GM21576 (cell line): ENCODE measurements around the gene WFIKKN2.
"Not testable (repeated sequence)": the region's sequence is repeated elsewhere in the genome, so short reads cannot be mapped to it uniquely, and the experiment has no call there.

Experiments
- ATAC-seq: cut with Tn5 transposase; IDR thresholded peaks from one replicate; pipeline ENCODE4 v1.9.1; 2021; ENCODE audit warnings: mild to moderate bottlenecking, moderate library complexity; ENCODE audit not compliant: unreplicated experiment

The WFIKKN2 gene

DNA sequence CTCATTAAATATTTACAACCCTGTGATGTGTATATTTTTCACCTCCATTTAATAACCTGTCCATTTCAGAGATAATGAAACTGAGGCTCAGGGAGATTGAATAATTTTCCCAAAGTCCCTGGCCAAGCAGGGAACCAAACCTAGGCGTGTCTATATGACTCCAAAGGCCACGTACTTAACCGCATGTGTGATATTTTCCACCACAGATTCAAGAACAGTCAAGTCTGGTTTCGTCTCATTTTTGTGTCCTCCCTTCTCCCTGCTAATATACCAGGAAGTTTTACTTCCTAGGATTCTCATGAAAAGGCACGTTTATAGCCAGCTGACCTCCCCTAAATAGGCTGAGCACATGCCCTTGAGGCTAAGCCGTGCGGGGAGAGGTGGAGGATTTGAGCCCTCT is 15.3 kb downstream of the WFIKKN2 start:
- no peak for ATAC-seq

DNA sequence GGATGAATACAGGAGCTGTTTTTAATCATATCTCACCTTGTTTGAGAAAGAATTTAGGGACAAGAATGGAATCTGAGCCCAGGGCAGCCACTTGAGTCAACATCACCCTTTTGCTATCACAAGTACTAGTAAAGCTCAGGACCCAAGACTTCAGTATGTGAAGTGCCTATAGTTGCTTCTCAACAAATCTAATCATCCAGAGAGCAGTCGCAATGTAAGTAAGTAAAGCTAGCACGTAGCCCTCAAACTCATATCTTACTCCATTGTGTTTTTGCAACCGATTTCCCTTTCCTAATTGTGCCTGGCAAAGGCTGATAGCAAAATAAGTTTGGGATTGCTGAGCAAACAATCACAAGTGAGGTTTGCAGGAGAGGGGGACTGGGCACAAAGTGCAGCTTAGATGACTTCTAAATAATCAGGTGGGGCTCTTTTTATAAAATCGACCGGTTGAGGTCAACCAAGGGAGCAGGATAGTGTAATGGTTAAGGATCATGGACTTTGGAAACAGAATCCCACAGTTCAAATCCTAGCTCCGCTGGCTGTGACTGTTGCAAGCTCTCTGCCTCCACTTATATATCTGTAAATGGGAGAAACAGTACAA is 17.7 kb downstream of the WFIKKN2 start:
- no peak for ATAC-seq

DNA sequence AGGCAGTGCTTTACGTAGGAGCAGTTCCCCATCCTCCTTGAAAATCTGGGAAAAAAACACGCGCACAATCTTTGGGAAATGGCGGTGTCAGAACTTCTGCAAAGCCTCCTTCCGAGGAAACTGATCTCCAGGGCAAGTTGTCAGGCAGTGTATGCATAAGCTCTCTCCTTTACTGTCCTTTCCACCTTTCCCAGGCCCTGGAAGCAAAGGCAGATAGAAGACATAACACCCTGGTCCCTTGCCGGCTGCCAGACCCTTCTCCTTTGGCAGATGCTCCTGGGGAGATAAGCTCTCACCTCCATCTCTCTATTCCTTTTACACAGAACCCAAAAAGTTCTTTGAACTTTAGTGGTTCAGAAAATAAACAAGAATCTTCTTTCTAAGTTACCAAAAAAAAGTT is 18.4 kb downstream of the WFIKKN2 start:
- no peak for ATAC-seq

DNA sequence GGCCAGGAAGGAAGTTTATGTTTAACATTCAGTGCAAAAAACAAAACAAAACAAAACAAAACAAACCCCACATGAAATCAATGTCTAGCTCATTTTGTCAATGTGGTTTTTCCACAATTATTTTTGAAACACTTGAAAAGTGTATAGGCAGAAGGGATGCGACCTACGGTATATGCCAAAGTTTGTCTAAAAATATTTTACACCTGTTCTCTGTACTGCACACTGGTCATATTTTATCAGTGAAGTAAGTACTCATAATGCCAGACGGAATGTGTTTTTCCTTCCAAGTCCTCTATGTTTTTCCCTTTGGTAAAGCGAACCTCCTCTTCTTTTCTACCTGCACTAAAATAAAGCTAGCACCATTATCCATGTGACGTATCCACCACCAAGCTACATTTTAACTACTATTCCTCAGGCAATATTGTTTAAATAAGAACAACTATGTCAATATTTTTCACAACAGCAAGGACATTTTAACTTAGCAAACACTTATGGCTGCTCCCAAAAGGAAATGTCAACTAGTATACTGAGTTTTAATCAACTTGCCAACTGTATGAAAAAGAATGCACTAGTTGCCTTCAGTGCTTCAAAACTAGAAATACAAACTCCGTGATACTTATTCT is 20.4 kb downstream of the WFIKKN2 start:
- no peak for ATAC-seq

DNA sequence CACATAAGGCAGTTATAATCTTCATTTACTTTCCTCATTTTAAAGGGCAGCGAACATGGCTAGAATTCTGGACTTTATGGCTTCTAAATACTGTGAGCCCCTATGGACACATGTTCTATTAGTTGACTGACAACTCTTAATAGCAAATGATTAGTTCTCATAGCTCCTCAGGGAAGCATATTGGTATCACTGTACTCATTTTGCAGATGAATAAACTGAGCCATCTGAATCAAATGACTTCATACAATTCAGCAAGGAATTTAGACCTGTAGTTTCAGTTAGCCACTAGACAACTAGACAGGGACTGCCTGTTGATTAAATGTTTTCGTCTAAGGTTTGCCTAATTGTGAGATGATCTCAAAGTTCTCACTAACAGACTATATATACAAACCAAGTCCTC is 21.0 kb downstream of the WFIKKN2 start:
- ATAC-seq: no peak

DNA sequence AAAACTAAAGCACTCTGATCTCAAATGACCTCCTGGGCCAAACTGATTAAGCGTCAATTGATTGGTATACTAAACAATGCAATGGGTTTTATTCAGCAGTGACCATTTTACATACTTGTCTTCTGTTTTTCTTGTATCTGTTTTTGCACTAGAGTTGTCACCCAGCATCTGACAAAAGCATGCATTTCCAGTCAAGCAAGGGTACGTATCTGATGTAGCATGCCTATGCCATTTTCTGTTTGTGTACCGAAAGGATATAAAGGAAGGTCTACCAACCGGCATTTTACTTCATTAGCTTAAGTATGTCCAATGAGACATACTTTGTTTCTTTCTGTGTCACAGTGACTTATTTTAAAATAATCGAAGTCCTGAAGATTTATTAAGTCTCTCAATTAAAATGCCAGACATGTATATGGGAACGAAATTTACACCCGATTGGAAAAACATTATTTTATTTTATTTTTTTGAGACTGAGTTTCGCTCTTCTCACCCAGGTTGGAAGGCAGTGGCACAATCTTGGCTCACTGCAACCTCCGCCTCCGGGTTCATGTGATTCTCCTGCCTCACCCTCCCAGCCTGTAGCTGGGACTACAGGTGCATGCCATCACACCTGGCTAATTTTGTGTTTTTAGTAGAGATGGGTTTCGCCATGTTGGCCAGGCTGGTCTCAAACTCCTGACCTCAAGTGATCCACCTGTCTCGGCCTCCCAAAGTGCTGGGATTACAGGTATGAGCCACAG is 23.3 kb downstream of the WFIKKN2 start:
- no peak for ATAC-seq

DNA sequence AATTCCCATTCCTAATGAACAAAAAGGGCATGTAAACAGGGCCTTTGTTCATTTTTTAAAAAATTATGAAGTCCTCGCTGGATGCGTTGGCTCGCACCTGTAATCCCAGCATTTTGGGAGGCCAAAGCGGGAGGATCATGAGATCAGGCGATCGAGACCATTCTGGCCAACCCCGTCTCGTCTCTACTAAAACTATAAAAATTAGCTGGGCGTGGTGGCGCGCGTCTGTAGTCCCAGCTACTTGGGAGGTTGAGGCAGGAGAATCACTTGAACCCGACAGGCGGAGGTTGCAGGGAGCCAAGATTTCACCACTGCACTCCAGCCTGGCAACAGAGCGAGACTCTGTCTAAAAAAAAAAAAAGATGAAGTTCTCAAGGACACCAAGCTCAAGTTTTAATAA is 24.3 kb downstream of the WFIKKN2 start:
- ATAC-seq: not testable (repeated sequence)

DNA sequence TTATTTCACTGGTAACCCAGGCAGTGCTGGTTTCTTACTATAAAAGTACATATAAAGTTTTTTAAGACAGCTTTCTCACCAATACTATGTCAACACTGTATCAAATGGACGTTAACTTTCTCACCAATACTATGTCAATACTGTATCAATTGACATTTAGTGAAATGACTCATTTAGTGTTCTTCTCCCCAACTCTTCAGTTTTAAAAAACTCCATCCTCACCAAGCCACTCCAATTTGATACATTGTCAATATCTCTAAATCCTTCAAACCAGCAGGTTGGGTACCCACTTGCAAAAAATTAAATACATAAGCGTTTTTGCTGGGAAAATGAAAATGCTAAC is 25.9 kb downstream of the WFIKKN2 start:
- ATAC-seq: no peak

DNA sequence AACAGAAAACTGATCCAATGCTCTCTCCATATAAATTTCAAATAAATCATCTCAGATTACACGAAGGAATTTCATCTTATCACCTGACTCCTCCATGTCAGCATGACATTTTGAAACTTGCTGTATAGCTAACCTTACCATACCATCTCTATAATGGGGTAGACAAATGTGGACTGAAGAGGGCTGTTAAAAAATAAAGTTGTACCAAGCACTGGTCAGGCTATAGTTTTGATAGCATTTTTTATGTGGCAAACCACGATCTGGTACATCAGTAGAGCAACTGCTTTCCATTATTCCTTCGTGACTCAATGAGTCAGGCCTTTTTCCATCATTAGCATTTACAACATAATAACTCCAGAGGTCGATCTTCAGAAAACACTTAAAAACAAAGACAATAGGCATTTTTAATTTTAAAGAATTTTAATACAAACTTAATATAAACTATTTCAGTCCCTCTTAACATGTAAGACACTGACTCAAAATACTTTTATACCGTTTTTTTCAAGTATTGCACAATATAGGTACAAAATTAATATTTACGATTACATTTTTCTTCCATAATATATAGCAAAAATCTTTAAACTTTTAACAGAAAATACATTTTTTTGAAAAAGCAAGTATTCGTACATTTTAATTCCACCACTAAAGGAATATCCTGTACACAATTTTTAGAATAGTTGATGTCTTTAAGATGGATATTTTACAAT is 26.6 kb downstream of the WFIKKN2 start:
- ATAC-seq: no peak

DNA sequence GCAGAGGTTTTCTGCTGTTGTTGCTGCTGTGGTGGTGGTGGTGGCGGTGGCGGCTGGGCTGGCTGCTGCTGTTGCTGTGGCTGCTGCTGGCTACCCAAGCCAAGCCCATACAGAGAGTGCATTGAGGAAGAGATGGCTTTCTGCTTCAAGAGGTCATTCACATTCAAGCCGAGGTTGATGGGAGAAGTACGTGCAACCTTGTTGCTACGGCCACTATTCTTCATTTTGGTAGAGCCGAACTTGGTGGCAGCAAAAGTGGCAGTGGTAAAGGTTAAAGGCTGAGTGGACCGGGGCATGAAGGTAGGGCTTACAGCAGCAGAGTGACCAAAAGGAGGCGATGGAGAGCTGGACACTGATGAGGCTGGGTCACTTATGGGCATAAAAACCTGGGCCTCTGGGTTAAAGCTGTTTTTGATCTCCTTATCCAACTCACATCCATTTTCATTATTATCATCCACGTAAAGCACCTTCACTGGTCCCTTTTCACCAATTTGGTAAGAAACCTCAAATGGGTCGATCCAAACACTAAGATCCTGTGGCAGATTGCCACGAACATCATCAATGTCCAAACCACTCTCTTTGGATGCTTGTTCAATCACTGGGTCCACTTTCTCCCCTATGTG is 27.9 kb downstream of the WFIKKN2 start:
- no peak for ATAC-seq

DNA sequence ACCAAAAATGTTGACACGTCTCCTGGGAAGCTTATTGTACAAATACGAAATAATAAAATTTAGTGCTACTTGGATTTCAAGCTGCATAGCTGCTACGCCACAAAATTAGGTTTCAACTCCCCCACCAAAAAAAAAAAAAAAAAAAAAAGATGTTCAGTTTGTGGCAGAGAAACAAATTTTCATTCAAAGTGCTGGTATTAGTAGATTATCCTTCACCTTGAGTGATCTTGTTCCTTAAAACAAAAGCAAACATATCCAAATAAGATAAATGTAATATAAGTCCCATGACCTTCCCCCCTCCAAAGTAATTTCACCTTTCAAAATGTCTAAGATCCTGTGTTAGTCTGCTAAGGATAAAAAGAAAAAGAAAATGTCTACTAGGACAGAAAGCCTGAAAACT is 28.5 kb downstream of the WFIKKN2 start:
- ATAC-seq: no peak

DNA sequence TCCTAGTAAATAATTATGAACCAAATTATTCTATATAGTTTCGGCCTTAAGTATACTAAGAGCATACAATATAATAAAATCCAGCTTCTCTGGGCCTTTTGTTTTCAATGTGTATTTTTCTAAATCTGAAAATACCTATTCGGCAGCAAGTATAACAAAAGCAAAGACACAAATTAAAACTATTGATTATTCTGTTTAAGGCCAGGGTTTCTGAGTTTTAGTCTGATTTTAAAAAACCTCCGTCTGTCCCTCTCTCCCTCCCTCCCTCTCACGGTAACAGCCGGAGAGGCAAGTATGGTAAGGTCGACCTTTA is 29.3 kb downstream of the WFIKKN2 start:
- no peak for ATAC-seq

DNA sequence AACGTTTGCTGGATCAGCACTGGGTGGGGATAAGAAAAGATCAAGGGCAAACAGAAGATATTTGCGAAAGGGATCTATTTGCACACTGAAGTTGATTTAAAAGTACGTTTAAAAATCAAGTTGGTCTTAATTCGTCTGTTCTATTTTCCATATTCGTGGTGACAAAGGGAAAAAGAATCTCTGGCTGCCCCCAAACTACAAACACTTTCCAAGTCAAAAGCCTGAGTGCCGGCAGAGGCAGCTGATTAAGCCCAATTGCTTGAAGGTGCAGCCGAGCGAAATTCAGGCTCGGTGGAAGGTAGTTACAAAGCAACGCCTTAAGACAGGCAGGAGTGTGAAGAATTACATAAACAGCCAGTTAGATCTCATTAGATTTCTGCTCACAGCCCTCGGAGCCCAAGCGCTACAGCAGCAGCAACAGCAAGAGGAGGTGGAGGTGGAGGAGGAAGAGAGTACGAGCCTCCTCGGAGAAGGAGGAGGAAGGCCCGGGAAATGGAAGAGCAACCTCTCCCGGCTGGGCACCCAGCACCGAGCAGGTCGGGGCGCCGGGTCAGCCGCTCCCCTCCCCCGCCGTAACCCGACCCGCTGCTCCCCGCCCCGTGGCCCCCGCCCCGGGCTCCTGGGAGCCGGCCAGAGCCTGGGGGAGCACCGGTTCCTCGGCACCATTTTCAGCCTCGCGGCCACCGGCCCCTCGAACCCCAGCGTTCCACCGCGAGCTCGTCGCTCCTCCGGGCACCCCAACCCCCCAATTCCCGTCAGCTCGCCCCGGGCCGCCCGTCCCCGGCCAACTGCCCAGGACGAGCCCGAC is 29.9 kb downstream of the WFIKKN2 start:
- ATAC-seq: peak; percentile 6

DNA sequence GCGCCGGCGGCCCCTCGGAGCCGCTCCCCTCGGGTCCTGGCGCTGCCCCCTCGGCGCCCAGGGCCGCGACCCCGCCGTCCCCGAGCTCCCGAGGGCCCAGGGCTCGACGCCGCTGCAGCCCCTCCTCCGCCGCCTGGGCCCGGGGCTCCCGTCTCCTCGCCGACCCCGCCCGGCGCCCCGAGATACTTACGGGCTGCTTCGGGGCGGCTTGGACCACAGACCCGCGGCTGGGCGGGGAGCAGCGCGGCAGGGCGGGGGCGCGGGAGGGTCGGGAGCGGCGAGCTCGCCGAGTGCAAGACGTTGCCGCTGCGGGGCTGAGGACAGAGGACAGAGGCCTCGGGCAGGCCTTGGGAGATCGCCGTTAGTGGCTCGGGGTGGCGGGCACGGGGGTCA is 30.5 kb downstream of the WFIKKN2 start:
- ATAC-seq: peak; percentile 1

DNA sequence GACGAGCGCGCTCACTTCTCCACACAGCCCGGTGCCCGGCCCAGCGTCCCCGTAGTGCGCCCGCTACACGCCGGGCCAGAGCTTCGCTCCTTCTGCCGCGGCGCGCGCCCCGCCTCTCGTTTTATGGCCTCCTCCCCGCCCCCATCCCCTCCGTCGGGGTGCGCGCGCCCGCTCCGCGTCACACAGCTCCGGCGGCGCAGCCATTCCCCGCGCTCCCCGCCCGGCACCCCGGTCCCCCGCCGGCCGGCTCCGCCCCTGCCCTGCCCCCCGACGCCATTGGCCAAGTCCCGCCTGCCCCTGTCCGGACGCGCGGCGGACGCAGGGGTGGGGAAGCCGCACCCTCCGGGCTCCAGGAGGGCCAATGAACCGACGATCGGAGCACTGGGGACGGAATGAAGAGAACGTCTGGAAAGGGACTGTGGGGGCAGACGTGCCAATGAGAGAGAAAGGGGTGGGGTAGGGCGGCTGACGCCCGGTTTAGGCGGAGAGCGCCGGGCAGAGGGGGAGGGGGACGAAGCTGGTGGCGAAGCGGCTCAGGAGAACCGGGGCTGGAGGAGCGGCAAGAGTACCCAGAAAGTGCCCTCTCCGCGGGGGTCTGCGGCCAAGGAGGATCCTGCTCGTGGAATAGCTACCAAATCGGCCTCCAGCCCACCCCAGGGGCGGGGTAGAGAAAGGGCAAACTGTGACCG is 31.0 kb downstream of the WFIKKN2 start, which contains the start of gene TOB1:
Gene TOB1, minus strand, starts transcription at position 94 of the 689 bp plus-strand sequence. CDS start 2,337 bp downstream, outside the sequence.
- ATAC-seq: peak; percentile 67

DNA sequence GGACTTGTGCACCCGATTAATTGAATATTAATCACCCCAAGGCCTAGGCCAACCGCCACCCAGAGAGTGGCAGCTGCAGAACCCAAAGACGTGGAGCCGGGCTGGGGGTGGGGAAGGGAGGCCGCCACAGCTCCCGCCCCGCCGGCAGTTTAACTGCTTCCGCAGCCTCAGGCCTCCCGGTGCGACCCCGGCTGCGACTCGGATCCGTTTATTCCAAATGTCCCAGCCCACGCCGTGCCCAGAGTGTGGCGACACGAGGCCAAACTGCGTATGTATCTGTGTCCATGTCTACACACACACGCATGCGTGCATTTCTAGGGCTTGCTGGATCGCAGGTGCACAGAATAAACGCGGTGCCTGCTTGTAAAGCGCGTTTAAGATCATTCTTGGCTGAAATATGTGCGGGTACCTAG is 31.6 kb downstream of the WFIKKN2 start:
- ATAC-seq: no peak

DNA sequence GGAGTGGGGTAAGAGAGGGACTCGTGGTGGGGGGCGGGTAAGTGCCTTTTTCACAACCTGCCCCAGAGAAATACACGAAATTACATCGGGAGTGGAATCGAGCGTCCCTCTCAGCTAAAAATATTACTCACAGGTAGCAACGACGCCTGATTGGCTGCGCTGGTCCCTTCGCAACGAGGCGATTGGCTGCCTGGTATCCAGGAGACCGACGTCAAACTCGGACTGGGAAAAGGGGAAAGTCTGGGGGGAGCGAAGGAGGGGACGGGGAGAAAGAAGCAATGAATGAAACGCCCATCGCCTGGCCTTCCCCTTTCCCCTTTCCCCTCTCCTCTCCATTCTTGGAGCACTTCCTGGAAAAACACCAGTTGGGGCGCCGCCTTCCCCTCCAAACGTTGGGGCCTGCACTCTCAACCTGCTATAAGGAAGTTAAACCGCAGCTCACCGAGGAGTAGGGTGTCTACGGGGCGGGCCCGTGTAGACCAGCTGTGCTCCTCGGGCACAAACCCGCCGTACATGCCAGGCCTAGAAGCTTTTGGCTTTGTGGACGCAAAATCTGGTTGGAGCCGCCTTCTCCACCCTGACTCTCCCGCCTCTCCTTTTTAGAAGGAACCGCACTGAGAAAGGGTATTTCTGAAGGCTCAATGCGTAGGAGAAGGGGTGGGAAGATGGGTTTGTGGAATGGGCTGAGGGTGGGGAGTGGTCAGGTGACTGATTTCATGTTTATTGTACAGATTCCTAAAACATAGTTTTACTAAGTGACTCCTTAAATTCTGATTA is 32.2 kb downstream of the WFIKKN2 start:
- peak; percentile 27 for ATAC-seq

DNA sequence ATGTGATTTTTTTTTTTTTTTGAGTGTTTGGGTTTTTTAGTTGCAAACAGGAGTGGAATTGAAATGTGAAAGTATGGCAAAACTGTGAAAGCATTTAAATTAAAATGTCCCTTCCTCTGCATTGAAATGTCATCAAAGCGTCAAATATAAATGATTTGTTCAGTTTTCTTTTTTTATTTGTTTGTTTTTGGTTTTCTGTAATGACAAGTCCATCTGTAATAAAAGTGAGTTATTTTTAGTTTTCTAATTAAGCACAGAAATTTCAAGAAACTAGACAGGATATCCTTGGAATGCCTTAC is 32.7 kb downstream of the WFIKKN2 start:
- no peak for ATAC-seq

DNA sequence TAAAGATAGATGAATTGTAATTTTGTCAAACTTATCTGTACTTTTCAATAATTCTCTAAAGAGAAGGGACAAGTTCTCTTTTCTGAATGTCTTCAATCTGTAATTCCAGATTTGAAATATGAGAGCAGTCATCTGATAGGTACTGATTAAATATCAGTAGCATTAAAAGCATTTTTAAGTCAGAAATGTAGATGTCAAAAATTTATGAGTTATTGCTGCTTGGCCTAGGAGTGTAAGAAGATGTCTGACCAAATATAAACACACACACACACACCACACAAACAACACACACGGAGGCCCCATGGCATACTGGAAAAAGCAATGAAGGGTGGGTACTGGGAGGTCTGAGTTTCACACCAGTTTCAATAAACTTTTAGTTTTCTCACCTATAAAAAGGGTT is 33.2 kb downstream of the WFIKKN2 start:
- ATAC-seq: no peak
